CD8-positive, alpha-beta memory T cell (primary cell): ENCODE results near the gene ABCA4. TPM values are rescaled to one million over a fixed set of nuclear protein-coding genes. Genes with fewer than 3 reads are reported as not detected.

ENCODE experiments used
- CTCF ChIA-PET: fragments of 350-600 bp; sonication (Branson Sonifier 250); formaldehyde crosslinking; loops from one replicate; lab custom pipeline; 2021; ENCODE audit warnings: antibody characterized with exemption; lab: Charles Lee
- POLR2A ChIA-PET: fragments of 350-600 bp; sonication (Branson Sonifier 250); formaldehyde crosslinking; loops from one replicate; lab custom pipeline; 2021; ENCODE audit warnings: antibody characterized with exemption; lab: Charles Lee
- DNase-seq, 5 donors: peaks; one replicate each; pipeline versions ENCODE4 v3.0.0 to v3.0.0-alpha.2; 2020 to 2022; ENCODE audit warnings: mixed read lengths in 1 of 5
- H3K27ac ChIP-seq: one replicate; pipeline ENCODE4 v1.7.0; 2013; ENCODE audit warnings: low read depth, mild to moderate bottlenecking, low read length, moderate library complexity
- H3K27me3 ChIP-seq: 2 replicates; pipeline ENCODE4 v1.7.0; 2013; ENCODE audit warnings: low read length, mild to moderate bottlenecking; ENCODE audit not compliant: insufficient read depth, poor library complexity, severe bottlenecking
- H3K36me3 ChIP-seq: 2 replicates; pipeline ENCODE4 v1.7.0; 2013; ENCODE audit warnings: mild to moderate bottlenecking, low read length, moderate library complexity; ENCODE audit not compliant: insufficient read depth
- H3K4me1 ChIP-seq: 2 replicates; pipeline ENCODE4 v1.7.0; 2013; ENCODE audit warnings: mild to moderate bottlenecking, low read length, moderate library complexity; ENCODE audit not compliant: insufficient read depth
- H3K4me3 ChIP-seq: 2 replicates; pipeline ENCODE4 v1.7.0; 2013; ENCODE audit warnings: mild to moderate bottlenecking, low read length
- H3K9me3 ChIP-seq: 2 replicates; pipeline ENCODE4 v1.7.0; 2013; ENCODE audit warnings: mild to moderate bottlenecking, low read length
- H3K27ac Mint-ChIP-seq, 8 donors: one replicate each; pipeline ENCODE4 v1.8.0; 2020 to 2021; ENCODE audit warnings: mixed read lengths in 8 of 8, mild to moderate bottlenecking in 6 of 8, inconsistent platforms in 3 of 8, moderate library complexity in 3 of 8
- H3K27me3 Mint-ChIP-seq, 2 donors: one replicate each; pipeline ENCODE4 v1.8.0; 2020 to 2021; ENCODE audit warnings: mixed read lengths in 2 of 2, mild to moderate bottlenecking in 1 of 2, moderate library complexity in 1 of 2
- H3K36me3 Mint-ChIP-seq, 3 donors: one replicate each; pipeline ENCODE4 v1.8.0; 2020 to 2021; ENCODE audit warnings: mixed read lengths in 3 of 3, inconsistent platforms in 1 of 3, mild to moderate bottlenecking in 1 of 3
- H3K4me1 Mint-ChIP-seq, 3 donors: one replicate each; pipeline ENCODE4 v1.8.0; 2020 to 2021; ENCODE audit warnings: mixed read lengths in 3 of 3, inconsistent platforms in 1 of 3, mild to moderate bottlenecking in 1 of 3
- H3K4me3 Mint-ChIP-seq, 7 donors: one replicate each; pipeline ENCODE4 v1.8.0; 2020 to 2021; ENCODE audit warnings: mixed read lengths in 7 of 7, mild to moderate bottlenecking in 6 of 7, moderate library complexity in 4 of 7, inconsistent platforms in 2 of 7
- H3K9me3 Mint-ChIP-seq, 5 donors: one replicate each; pipeline ENCODE4 v1.8.0; 2020 to 2022; ENCODE audit warnings: mixed read lengths in 5 of 5, mild to moderate bottlenecking in 3 of 5, moderate library complexity in 2 of 5, inconsistent platforms in 1 of 5
- polyA plus RNA-seq: library from polyadenylated mRNA; unstranded; fragments of 300-500 nt; fragmentation: Illumina TruSeq; gene quantifications from one replicate; pipeline ENCODE4 v1.2.3, GENCODE V29; 2021
- total RNA-seq, 2 experiments: library from RNA; stranded (reverse); gene quantifications; one replicate each; pipeline ENCODE4 v1.2.3, GENCODE V29; 2021

ABCA4 gene
- total and polyA plus RNA-seq, 3 experiments from 2014 or later = not detected

DNA sequence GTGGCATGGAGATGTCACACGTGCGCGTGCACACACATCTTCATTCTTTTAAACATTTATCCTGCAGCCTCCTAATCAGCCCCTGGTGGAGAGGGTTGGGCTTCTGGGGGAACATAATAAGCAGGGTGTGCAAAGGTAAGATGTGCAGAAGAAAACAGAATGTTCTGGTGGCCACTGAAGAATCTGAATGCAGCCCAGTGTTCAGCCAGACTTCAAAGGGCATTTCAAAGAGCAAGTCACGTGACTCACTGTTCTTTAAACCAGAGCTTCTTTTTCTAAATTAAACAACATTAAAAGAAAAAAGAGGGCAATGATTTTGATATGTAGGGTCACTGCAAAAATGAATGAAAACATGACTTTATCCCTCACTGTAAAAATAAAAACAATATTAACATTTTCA, 89.8 kb downstream of the ABCA4 start:
- no peaks in the 10 kb centered on the region for H3K36me3 ChIP-seq
- H3K27ac ChIP-seq = no peak overlapping the region
- H3K4me3 ChIP-seq = no peak overlapping the region
- CTCF ChIA-PET = interaction anchor here (1.2 to 1.5 kb wide), 2 partner anchors 8 to 9 kb away, joined by 3 to 4 read pairs; no protein-coding TSS in a partner anchor
- no peaks in the 10 kb centered on the region for H3K9me3 ChIP-seq
- Mint-ChIP-seq H3K4me1 (peaks cover 0 to 8% (median 0%) of the 10 kb centered on the region in 3 donors), H3K27ac (no peak overlapping the region), H3K9me3 (no peaks in the 10 kb centered on the region), H3K27me3 (peaks cover 2 to 30% of the 10 kb centered on the region in 2 donors), H3K4me3 (no peak overlapping the region), H3K36me3 (no peaks in the 10 kb centered on the region)
- H3K27me3 ChIP-seq = no peaks in the 10 kb centered on the region
- POLR2A ChIA-PET = no interaction called here
- H3K4me1 ChIP-seq = no peaks in the 10 kb centered on the region
- no peak for DNase-seq

DNA sequence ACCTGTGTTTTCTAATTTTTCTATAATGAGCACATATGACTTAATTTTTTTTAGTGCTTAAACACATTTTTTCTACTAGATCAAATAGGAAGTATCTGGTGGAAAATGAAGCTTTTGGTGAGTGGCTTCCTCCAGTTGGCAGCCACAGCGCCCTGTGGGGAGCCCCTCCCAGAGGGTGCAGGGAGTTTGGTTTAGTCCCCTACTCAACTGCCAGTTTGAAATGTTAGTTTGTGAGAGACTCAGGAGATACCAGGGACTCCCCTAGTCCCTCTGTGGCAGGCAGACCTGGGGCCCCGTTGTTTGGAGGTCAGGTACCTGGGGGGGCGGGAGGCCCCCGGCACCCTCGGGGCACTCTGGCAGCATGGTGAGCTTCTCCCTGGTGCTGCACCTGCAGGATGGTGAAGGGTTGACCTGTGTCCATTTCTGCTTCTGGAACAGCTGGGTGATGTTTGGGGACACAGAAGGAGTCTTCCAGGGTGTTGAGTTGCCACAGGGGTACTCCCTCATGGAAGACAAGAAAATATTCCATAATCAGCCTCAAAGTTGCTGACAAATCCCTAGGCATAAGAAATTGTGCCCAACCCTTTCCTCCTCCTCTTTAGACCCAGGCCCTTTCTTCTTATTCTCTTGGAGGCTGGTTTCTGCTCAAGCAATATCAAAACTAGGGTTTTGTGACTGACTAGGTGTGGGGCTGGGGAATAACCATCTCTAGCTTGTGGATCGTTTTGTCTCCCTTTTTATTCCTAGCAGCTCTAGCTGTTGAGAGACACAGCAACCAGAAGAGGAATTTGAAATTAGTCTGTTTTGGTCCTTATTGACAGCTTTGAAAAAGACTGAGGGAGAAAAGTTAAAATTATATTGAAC, 91.6 kb downstream of the ABCA4 start:
- Mint-ChIP-seq H3K36me3 (peaks cover 0 to 1% (median 0%) of the 10 kb centered on the region in 3 donors), H3K4me3 (no peak overlapping the region), H3K27ac (peak overlapping the region in 2 of 8 donors; percentile 11 to 30), H3K9me3 (no peaks in the 10 kb centered on the region), H3K4me1 (no peaks in the 10 kb centered on the region), H3K27me3 (peaks cover 2 to 27% of the 10 kb centered on the region in 2 donors)
- DNase-seq = no peak
- no peaks in the 10 kb centered on the region for H3K36me3 ChIP-seq
- CTCF ChIA-PET = interaction anchor here (1.0 kb wide), 1 partner anchor 14 kb away, joined by 3 read pairs; no protein-coding TSS in a partner anchor
- H3K27me3 ChIP-seq = no peaks in the 10 kb centered on the region
- POLR2A ChIA-PET = no interaction called here
- H3K9me3 ChIP-seq = no peaks in the 10 kb centered on the region
- no peak overlapping the region for H3K27ac ChIP-seq
- H3K4me1 ChIP-seq = no peaks in the 10 kb centered on the region
- no peak overlapping the region for H3K4me3 ChIP-seq

DNA sequence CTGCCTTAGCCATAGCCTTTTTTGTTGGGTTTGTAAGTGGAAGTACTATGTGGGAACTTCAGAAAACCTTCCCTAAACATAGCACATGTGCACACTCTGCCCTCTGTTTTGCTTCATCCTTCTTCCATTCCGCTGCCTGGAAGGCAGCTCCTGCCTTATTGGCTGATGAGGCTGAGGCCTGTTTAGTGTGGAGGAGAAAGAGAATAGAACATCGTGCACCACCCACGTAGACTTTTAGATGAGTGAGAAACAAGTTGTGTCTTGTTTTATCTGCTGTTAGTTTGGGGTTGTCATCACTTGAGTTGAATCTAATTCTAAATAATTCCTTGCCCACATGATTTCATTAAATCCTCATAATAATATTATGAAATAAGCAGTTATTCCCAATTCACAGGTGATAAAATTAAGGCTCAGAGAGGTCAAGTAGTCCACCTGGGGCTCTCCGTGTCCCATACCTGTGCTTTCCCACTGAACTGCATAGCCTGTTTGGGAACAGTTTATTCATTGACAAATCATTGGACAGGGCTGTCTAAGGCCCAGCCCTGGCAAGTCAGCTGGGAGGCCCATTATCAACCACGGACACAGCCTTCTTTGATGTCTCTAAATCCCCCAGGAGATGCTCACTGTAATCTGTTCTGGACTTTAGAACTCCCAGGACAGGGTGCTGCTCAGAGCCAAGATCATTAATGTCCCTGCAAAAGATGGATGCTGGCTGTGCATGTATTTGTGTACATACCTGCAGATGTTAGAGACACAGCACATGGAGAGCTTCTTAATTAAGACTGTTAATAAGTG, 93.0 kb downstream of the ABCA4 start:
- Histone ChIP-seq H3K4me1 (no peaks in the 10 kb centered on the region), H3K27me3 (no peaks in the 10 kb centered on the region), H3K27ac (no peak overlapping the region), H3K9me3 (no peaks in the 10 kb centered on the region), H3K4me3 (no peak overlapping the region), H3K36me3 (no peaks in the 10 kb centered on the region)
- peaks cover 3 to 24% of the 10 kb centered on the region in 2 donors for H3K27me3 Mint-ChIP-seq
- POLR2A ChIA-PET = no interaction called here
- H3K4me1 Mint-ChIP-seq = no peaks in the 10 kb centered on the region
- H3K27ac Mint-ChIP-seq = peak overlapping the region in 1 of 8 donors; percentile 88
- CTCF ChIA-PET = interaction anchor here (4.1 kb wide), 1 partner anchor 12 kb away, joined by 22 read pairs; no protein-coding TSS in a partner anchor
- no peaks in the 10 kb centered on the region for H3K9me3 Mint-ChIP-seq
- DNase-seq = no peak
- peaks cover 0 to 1% (median 0%) of the 10 kb centered on the region in 3 donors for H3K36me3 Mint-ChIP-seq
- H3K4me3 Mint-ChIP-seq = no peak overlapping the region

DNA sequence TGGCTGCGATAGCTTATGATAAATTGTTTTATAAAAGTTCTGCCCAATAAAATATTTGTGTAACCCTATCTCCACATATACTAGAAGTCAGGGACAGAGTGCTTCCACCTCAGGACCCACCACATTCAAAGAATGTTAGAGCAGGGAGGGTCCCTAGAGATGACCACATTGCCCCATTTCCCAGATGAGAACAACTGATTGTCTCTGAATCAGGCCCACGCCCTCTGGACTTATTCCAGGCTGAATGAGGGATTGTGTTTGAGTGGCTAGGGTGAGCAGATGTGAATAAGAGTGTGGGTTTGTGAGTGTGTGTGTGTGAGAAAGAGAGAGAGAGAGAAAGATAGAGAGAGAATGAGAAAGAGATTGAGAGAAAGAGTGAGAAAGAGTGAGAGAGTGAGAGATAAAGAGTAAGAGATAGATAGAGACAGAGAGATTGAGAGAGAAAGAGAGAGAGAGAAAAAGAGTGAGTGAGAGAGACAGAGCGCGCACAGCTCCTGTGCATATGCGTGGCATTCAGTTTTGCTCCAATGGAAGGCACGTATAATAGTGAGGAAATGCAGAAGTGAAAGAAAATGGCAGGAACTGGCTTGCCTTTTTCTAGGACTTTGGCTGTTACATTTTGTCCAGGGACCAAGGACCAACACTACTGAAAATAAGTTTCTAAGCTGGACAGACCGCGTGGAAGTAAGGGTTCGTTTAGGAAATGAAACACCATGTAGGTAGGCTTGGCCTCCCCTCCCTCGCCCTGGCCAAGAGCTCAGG, 94.1 kb downstream of the ABCA4 start:
- no peaks in the 10 kb centered on the region for H3K4me1 ChIP-seq
- no peak for DNase-seq
- no peaks in the 10 kb centered on the region for H3K27me3 ChIP-seq
- ChIA-PET POLR2A (no interaction called here), CTCF (interaction anchor here (0.9 to 4.1 kb wide), 4 partner anchors 13 to 779 kb away, joined by 3 to 22 read pairs (median 4); no protein-coding TSS in a partner anchor)
- no peaks in the 10 kb centered on the region for H3K9me3 ChIP-seq
- peaks cover 6 to 21% of the 10 kb centered on the region in 2 donors for H3K27me3 Mint-ChIP-seq
- peaks cover 0 to 1% (median 0%) of the 10 kb centered on the region in 3 donors for H3K36me3 Mint-ChIP-seq
- no peak overlapping the region for H3K4me3 Mint-ChIP-seq
- H3K4me3 ChIP-seq = no peak overlapping the region
- no peaks in the 10 kb centered on the region for H3K36me3 ChIP-seq
- H3K4me1 Mint-ChIP-seq = peaks cover 0 to 6% (median 0%) of the 10 kb centered on the region in 3 donors
- H3K9me3 Mint-ChIP-seq = no peaks in the 10 kb centered on the region
- H3K27ac ChIP-seq = no peak overlapping the region
- H3K27ac Mint-ChIP-seq = no peak overlapping the region

DNA sequence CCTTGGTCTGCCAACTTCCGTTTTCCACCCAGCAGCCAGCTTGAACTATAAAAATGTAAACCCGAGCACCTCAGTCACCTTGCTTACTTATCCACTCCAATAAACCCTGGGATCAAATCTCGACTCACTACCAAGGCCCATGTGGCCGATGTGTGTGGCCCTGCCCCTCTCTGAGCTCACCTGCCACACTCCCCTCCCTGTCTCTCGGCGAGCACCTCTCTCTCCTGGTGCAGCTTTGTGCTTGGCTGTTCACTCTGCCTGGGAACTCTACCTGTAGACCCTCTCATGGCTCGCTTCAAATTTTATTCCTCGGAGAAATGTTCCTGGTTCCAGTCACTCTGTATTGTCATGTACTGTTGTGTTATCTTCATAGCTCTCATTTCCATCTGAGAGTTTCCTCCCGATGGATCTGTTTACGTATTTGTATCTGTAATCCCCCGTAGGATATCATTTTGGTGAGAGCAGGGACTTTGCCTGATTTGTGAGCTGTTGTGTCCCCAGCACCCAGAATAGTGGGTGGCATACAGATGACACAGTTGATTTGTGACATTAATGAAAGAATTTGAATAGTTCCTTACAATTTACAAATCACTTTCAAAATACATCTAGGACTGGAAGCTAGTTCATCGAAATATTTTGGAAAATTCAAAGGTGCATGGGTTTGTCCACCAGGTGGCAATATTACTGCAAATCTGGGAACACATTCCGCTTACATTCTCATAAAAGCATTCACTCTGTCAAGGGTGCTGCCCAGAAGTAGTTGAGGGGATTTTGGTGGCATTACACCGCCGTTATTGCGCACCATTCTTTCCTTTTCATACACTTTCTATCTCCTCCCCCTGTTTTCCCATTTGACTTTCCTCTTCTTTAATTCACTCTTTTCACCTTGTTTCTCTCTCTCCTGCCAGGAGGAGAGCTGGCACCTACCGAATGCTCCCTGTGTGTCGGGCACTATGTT, 95.3 kb downstream of the ABCA4 start:
- no peaks in the 10 kb centered on the region for H3K9me3 Mint-ChIP-seq
- DNase-seq = peak in 1 of 5 donors; percentile 7
- peaks cover 0 to 1% (median 0%) of the 10 kb centered on the region in 3 donors for H3K36me3 Mint-ChIP-seq
- no peaks in the 10 kb centered on the region for H3K36me3 ChIP-seq
- peaks cover 5 to 16% of the 10 kb centered on the region in 2 donors for H3K27me3 Mint-ChIP-seq
- H3K4me3 Mint-ChIP-seq = no peak overlapping the region
- H3K27ac Mint-ChIP-seq = no peak overlapping the region
- H3K27me3 ChIP-seq = no peaks in the 10 kb centered on the region
- no peak overlapping the region for H3K27ac ChIP-seq
- H3K9me3 ChIP-seq = no peaks in the 10 kb centered on the region
- no peaks in the 10 kb centered on the region for H3K4me1 ChIP-seq
- CTCF ChIA-PET = interaction anchor here (0.6 to 4.1 kb wide), 8 partner anchors 8 to 780 kb away, joined by 3 to 22 read pairs (median 3); no protein-coding TSS in a partner anchor
- no peak overlapping the region for H3K4me3 ChIP-seq
- H3K4me1 Mint-ChIP-seq = peaks cover 3 to 15% (median 10%) of the 10 kb centered on the region in 3 donors
- POLR2A ChIA-PET = no interaction called here

DNA sequence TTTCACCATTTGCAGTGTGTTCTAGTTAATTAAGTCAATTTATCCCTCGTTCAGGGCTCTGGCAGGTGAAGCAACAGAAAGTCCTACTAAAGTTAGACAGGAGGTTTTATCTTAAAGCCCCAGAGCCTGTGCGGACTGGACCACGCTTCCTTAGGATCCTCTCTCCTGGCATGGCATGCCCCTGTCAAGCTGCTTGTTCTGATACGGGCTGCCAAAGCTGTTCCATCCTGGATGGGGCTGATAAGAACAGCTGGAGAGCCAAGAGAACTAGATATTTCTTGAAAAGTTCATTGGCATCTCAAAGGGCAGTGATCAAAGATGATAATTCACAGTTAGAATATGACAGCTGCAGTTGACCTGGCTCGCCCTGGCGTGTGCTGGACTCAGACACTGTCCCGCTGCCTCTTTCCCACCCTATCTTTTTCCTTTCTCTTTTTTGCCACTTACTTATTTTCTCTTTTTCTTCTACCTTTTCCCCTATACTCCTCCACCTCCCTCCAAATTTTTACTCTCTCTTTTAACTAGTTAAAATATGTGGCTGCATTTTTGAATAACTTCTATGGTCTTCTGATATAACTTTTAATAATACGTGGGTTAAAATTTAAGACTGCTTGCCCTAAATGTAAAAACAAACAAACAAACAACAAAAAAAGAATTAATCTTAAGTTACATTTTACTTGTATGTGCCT, 96.7 kb downstream of the ABCA4 start:
- no peak for DNase-seq
- Mint-ChIP-seq H3K4me3 (no peak overlapping the region), H3K4me1 (peaks cover 3 to 18% (median 11%) of the 10 kb centered on the region in 3 donors), H3K9me3 (no peaks in the 10 kb centered on the region), H3K36me3 (peaks cover 0 to 1% (median 0%) of the 10 kb centered on the region in 3 donors), H3K27me3 (peaks cover 5 to 7% of the 10 kb centered on the region in 2 donors), H3K27ac (no peak overlapping the region)
- Histone ChIP-seq H3K9me3 (no peaks in the 10 kb centered on the region), H3K36me3 (no peaks in the 10 kb centered on the region), H3K4me1 (no peaks in the 10 kb centered on the region), H3K27me3 (no peaks in the 10 kb centered on the region), H3K4me3 (no peak overlapping the region), H3K27ac (no peak overlapping the region)
- ChIA-PET POLR2A (no interaction called here), CTCF (interaction anchor here (4.1 kb wide), 1 partner anchor 15 kb away, joined by 22 read pairs; no protein-coding TSS in a partner anchor)
